ENCODE data around the gene KLF15.

DNA sequence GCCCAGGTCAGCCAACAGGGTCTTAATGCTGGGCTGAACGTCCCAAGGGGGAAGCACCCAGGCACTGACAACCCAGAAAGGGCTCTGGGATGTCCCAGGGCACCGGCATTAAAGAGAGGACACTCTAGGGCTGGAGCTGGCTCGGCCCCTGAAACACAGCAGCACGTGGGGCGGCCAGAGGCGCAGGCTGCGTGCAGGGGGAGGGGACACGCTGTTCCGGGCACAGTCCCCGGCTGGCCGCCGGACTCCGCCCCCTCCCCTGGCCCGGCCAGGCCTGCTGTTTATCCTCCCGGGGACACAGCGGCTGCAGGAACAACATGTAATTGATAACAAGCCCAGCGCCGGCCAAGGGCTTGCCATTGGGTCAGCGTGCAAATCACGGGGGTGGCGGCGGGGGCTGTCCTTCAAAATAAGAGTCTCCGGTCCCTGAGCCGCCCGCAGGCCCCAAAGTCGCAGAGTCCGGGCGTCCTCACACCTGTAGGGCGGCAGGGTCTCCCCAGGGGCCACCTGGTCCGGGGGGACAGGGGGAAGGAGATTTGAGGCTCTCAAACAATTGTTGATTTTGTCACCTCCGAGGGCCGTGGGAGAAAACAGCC lies 1.3 kb downstream of the KLF15 start:
- peak; percentile 46; the same call in 1 of the 2 replicates for TF ChIP-seq SIN3A (IDR thresholded peaks at IDR 0.05; ENCODE audit: borderline replicate concordance, insufficient read depth, low read length)
- TF ChIP-seq POLR2AphosphoS5 (IDR thresholded peaks at IDR 0.05; ENCODE audit: low read depth, low read length): no peak
- TF ChIP-seq FOXP2 (optimal IDR thresholded peaks at IDR 0.05; ENCODE audit: borderline replicate concordance, extremely low read depth, extremely low read length, insufficient read depth): peak; percentile 100
- TF ChIP-seq TAF1 (IDR thresholded peaks at IDR 0.05; ENCODE audit: borderline replicate concordance, insufficient read depth, low read length): no peak

Data from PFSK-1 (cell line).